Endothelial cell of umbilical vein (primary cell): ENCODE measurements around the gene FYB1. TPM values are rescaled to one million over a fixed set of nuclear protein-coding genes. Genes with fewer than 3 reads are reported as not detected.

Experiments used
- BruUV-seq: library from RNA; stranded (reverse); fragments of 400-500 nt; replicated peaks from 2 replicates; lab custom pipeline; 2021; lab: Mats Ljungman, UMichigan
- CTCF ChIA-PET: fragments of 300-600, 350-600 bp; sonication (Branson Sonifier 250); formaldehyde crosslinking; loops from one replicate; lab custom pipeline; 2021; ENCODE audit warnings: antibody characterized with exemption, inconsistent platforms; lab: Charles Lee
- POLR2A ChIA-PET: fragments of 300-600, 350-600 bp; sonication (Branson Sonifier 250); formaldehyde crosslinking; loops from one replicate; lab custom pipeline; 2021; ENCODE audit warnings: antibody characterized with exemption, inconsistent platforms; lab: Charles Lee
- DNase-seq: peaks from one replicate; pipeline ENCODE4 v3.0.0-alpha.2; 2011; ENCODE audit warnings: low read depth, low spot score
- FAIRE-seq: peaks from 2 replicates; lab custom pipeline; 2011; peaks lifted over from hg19 to GRCh38; lab: Jason Lieb, UNC
- H2AFZ ChIP-seq: 2 replicates; pipeline ENCODE4 v1.6.0; 2012; ENCODE audit warnings: low read depth, low read length, control low read depth, inconsistent platforms
- H3K27ac ChIP-seq: 2 replicates; pipeline ENCODE4 v1.5.1; 2011; ENCODE audit warnings: low read depth, mild to moderate bottlenecking, control low read depth, low read length, moderate library complexity; ENCODE audit not compliant: insufficient read depth
- H3K27me3 ChIP-seq, 2 experiments: 2 replicates each; pipeline versions ENCODE4 v1.6.0 to v1.6.1; 2011; ENCODE audit warnings: low read length in 2 of 2, mixed read lengths in 1 of 2; ENCODE audit not compliant: control insufficient read depth in 2 of 2, insufficient read depth in 2 of 2
- H3K36me3 ChIP-seq, 2 experiments: 2 replicates in 1 of 2; 3 replicates in 1 of 2; pipeline ENCODE4 v1.5.1; 2011; ENCODE audit warnings: low read length in 2 of 2, mild to moderate bottlenecking in 1 of 2, moderate library complexity in 1 of 2; ENCODE audit not compliant: control insufficient read depth in 2 of 2, insufficient read depth in 2 of 2; ENCODE audit errors: extremely low read depth in 1 of 2
- H3K4me1 ChIP-seq: 3 replicates; pipeline ENCODE4 v1.5.1; 2011; ENCODE audit warnings: mild to moderate bottlenecking, low read length; ENCODE audit not compliant: control insufficient read depth, insufficient read depth; ENCODE audit errors: extremely low read depth
- H3K4me2 ChIP-seq: 2 replicates; pipeline ENCODE4 v1.6.1; 2011; ENCODE audit warnings: low read length, control low read depth, mixed read lengths; ENCODE audit not compliant: insufficient read depth
- H3K4me3 ChIP-seq, 3 experiments: fragments of 200-600 bp in 1 of 3; sonication (generic), shearing (Covaris generic) in 1 of 3; replicated peaks in 1 of 3; 2 replicates each; pipeline ENCODE4 v1.5.1; 2011 to 2016; ENCODE audit warnings: control low read depth in 3 of 3, low read length in 3 of 3, mild to moderate bottlenecking in 2 of 3, inconsistent platforms in 1 of 3, low read depth in 1 of 3, moderate library complexity in 1 of 3; ENCODE audit not compliant: insufficient read depth in 1 of 3
- H3K79me2 ChIP-seq: 2 replicates; pipeline ENCODE4 v1.6.0; 2012; ENCODE audit warnings: low read length, inconsistent platforms; ENCODE audit not compliant: control insufficient read depth, insufficient read depth
- H3K9ac ChIP-seq: replicated peaks from 2 replicates; pipeline ENCODE3; 2011; ENCODE audit warnings: low read length, control low read depth; ENCODE audit not compliant: insufficient read depth; ENCODE audit errors: extremely low read depth
- H3K9me1 ChIP-seq: replicated peaks from 3 replicates; pipeline ENCODE4 v1.6.0; 2011; ENCODE audit warnings: mild to moderate bottlenecking, low read length; ENCODE audit not compliant: control insufficient read depth, insufficient read depth; ENCODE audit errors: extremely low read depth
- H3K9me3 ChIP-seq: replicated peaks from 2 replicates; pipeline ENCODE4 v1.5.1; 2012; ENCODE audit warnings: low read length, inconsistent platforms; ENCODE audit not compliant: control insufficient read depth, insufficient read depth
- H4K20me1 ChIP-seq: replicated peaks from 2 replicates; pipeline ENCODE3; 2011; ENCODE audit warnings: mild to moderate bottlenecking, low read length; ENCODE audit not compliant: control insufficient read depth, insufficient read depth; ENCODE audit errors: extremely low read depth
- EZH2 ChIP-seq: IDR thresholded peaks from 2 replicates; pipeline ENCODE4 v1.6.1; 2012; ENCODE audit warnings: borderline replicate concordance, low read depth, mild to moderate bottlenecking, moderate library complexity, low read length, inconsistent platforms; ENCODE audit not compliant: severe bottlenecking
- FOS ChIP-seq: IDR thresholded peaks from 2 replicates; pipeline ENCODE4 v1.6.1; 2011; ENCODE audit warnings: mild to moderate bottlenecking, low read length, moderate library complexity, borderline replicate concordance; ENCODE audit not compliant: insufficient read depth
- POLR2AphosphoS5 ChIP-seq: IDR thresholded peaks from 2 replicates; pipeline ENCODE4 v1.6.1; 2012; ENCODE audit warnings: low read depth, mild to moderate bottlenecking, control low read depth, low read length, moderate library complexity; ENCODE audit not compliant: insufficient read depth
- dilution Hi-C: fragments of 300-500 bp; cut with MboI; formaldehyde crosslinking; loops from one replicate; pipeline ENCODE4 v1.15.0; 2019; ENCODE audit warnings: low sequenced_read_pairs; ENCODE audit not compliant: extremely low pct_ligation_motif_present
- intact Hi-C: fragments of 100-400 bp; cut with micrococcal nuclease; formaldehyde crosslinking; loops from one replicate; pipeline ENCODE4 v1.10.0; 2022
- polyA plus RNA-seq, 4 experiments: library from polyadenylated mRNA; depleted of rRNA in 3 of 4; stranded (reverse) in 3 of 4; unstranded in 1 of 4; fragments of >200 nt; gene quantifications; 2 replicates each; pipeline versions ENCODE4 v1.2.1 to v1.2.3, GENCODE V29; 2011 to 2012; ENCODE audit warnings: missing spikeins in 1 of 4
- total RNA-seq: library from RNA; stranded (reverse); gene quantifications from 2 replicates; pipeline ENCODE4 v1.2.3, GENCODE V29; 2021
- TF ChIP-seq, protein P1 (sequence below), 2 donors: IDR thresholded peaks; 1 replicate in 1 of 2; 2 replicates in 1 of 2; pipeline ENCODE4 v1.5.1; 2011; ENCODE audit warnings: low read length in 2 of 2, mild to moderate bottlenecking in 2 of 2, moderate library complexity in 2 of 2, control low read depth in 1 of 2, inconsistent platforms in 1 of 2, low read depth in 1 of 2; ENCODE audit not compliant: insufficient read depth in 1 of 2; ENCODE audit errors: extremely low read depth in 1 of 2
- TF ChIP-seq, protein P2 (sequence below): IDR thresholded peaks from 2 replicates; pipeline ENCODE4 v1.6.1; 2011; ENCODE audit not compliant: insufficient read depth, insufficient read length

FYB1 gene
- total and polyA plus RNA-seq, 2 donors (not counting 3 experiments of a cell fraction or from before 2014, with no cell fraction given), result 0.44 TPM; not detected in 1

DNA sequence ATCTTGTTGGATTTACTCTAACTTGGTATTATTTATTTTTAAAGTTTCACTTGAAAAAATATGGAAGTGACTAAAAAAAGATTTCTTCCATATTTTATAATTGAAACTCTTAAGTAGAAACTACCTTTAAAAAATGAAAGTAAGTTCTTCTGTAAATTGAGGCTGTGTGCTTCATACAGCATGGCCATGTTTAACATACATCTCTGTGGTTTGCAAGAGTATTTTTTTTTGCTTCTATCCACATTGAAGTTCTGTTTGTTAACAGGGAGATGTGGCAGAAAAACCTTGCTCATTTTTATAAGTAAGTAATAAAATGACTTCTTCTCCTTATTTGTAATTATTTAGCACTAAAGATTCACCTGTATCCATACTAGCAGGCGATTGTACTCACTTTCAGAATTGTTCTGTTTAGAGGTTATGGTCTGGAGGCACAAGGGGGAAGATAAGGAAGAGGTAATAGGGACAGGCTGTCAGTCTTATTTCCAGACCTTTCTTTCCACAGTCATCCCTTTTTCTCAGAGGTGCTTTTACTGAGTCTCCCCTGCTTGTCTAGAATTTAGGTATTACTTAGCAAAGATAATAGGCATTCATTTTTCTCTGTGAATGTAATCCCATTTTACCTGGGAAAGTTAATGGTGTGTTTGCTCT lies 16.0 kb downstream of the FYB1 start:
- TF ChIP-seq, protein P1, sequence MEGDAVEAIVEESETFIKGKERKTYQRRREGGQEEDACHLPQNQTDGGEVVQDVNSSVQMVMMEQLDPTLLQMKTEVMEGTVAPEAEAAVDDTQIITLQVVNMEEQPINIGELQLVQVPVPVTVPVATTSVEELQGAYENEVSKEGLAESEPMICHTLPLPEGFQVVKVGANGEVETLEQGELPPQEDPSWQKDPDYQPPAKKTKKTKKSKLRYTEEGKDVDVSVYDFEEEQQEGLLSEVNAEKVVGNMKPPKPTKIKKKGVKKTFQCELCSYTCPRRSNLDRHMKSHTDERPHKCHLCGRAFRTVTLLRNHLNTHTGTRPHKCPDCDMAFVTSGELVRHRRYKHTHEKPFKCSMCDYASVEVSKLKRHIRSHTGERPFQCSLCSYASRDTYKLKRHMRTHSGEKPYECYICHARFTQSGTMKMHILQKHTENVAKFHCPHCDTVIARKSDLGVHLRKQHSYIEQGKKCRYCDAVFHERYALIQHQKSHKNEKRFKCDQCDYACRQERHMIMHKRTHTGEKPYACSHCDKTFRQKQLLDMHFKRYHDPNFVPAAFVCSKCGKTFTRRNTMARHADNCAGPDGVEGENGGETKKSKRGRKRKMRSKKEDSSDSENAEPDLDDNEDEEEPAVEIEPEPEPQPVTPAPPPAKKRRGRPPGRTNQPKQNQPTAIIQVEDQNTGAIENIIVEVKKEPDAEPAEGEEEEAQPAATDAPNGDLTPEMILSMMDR (IDR thresholded peaks at IDR 0.05; ENCODE audit: extremely low read depth in 1 of 2, insufficient read depth in 1 of 2, low read depth in 1 of 2, low read length in 2 of 2), result no peak
- no peak for TF ChIP-seq POLR2AphosphoS5
- TF ChIP-seq FOS, result no peak
- TF ChIP-seq EZH2, result no peak
- TF ChIP-seq, protein P2, sequence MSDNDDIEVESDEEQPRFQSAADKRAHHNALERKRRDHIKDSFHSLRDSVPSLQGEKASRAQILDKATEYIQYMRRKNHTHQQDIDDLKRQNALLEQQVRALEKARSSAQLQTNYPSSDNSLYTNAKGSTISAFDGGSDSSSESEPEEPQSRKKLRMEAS, result no peak
- Histone ChIP-seq H3K79me2 (no peaks in the 10 kb centered on the region), H3K9me3 (no peaks in the 10 kb centered on the region), H3K4me3 (no peak overlapping the region), H3K36me3 (no peaks in the 10 kb centered on the region), H2AFZ (no peak overlapping the region), H3K4me1 (no peaks in the 10 kb centered on the region), H3K27ac (no peak overlapping the region), H3K9me1 (no peaks in the 10 kb centered on the region), H4K20me1 (no peaks in the 10 kb centered on the region), H3K9ac (no peak overlapping the region), H3K4me2 (no peak overlapping the region), H3K27me3 (no peaks in the 10 kb centered on the region)
- BruUV-seq, result no TSS peak
- ChIA-PET CTCF (interaction anchor here (3.4 kb wide), 1 partner anchor 14 kb away, joined by 21 read pairs; the partner anchor contains the start of gene FYB1), POLR2A (interaction anchor here (1.0 kb wide), 1 partner anchor 29 kb away, joined by 3 read pairs; no protein-coding TSS in a partner anchor)
- dilution Hi-C loops (no loop called here), intact Hi-C loops (no loop called here)
- DNase-seq (no peak), FAIRE-seq (no peak)
